AG09319 (cell line): ENCODE measurements around the gene KRT4.

Source experiments
- DNase-seq: peaks from one replicate; pipeline ENCODE4 v3.0.0-alpha.2; 2010; ENCODE audit warnings: low read depth; ENCODE audit errors: extremely low read depth
- TF ChIP-seq, protein P1 (sequence below): IDR thresholded peaks from 2 replicates; pipeline ENCODE4 v1.5.1; 2011; ENCODE audit warnings: low read depth, mild to moderate bottlenecking, inconsistent platforms, low read length, moderate library complexity

The KRT4 gene

DNA sequence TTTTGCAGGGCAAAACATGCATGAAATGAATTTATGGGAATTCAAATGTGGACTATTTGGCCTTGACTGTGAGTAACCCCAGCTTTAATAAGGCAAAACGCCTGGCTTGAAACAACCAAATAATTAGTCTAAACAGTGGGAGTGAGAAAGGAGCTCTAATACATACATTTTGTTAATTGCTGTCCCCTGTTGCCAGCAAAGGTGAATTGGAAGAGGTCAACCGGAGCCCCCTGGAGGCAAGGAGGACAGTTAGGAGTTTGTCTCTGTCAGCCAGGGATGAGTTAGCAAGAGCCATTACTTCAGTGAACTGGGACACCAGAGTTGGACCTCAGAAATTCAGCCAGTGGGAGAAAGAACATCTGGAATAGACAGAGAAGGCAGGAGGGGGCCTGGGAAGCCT, 54.2 kb downstream of the KRT4 start:
- DNase-seq, result no peak
- TF ChIP-seq, protein P1, sequence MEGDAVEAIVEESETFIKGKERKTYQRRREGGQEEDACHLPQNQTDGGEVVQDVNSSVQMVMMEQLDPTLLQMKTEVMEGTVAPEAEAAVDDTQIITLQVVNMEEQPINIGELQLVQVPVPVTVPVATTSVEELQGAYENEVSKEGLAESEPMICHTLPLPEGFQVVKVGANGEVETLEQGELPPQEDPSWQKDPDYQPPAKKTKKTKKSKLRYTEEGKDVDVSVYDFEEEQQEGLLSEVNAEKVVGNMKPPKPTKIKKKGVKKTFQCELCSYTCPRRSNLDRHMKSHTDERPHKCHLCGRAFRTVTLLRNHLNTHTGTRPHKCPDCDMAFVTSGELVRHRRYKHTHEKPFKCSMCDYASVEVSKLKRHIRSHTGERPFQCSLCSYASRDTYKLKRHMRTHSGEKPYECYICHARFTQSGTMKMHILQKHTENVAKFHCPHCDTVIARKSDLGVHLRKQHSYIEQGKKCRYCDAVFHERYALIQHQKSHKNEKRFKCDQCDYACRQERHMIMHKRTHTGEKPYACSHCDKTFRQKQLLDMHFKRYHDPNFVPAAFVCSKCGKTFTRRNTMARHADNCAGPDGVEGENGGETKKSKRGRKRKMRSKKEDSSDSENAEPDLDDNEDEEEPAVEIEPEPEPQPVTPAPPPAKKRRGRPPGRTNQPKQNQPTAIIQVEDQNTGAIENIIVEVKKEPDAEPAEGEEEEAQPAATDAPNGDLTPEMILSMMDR, result no peak

- TF ChIP-seq, protein P1, result no peak
- no peak for DNase-seq
Observed at GRCh38 chr12:52759218-52759617, 54.7 kb downstream of the KRT4 start.

- DNase-seq, result no peak
- TF ChIP-seq, protein P1, result no peak
Observed at GRCh38 chr12:52757449-52758176, 56.3 kb downstream of the KRT4 start.
